Middle frontal gyrus (tissue), 1 donor: ENCODE results near the gene FNTB.

ENCODE experiments used
- DNase-seq: peaks from one replicate; pipeline ENCODE4 v3.0.0-alpha.2; 2015; ENCODE audit warnings: low spot score; ENCODE audit errors: extremely low spot score

Gene FNTB

GRCh38 chr14:64953310-64953654 is 33.4 kb upstream of the FNTB start:
- DNase-seq, result no peak

DNA sequence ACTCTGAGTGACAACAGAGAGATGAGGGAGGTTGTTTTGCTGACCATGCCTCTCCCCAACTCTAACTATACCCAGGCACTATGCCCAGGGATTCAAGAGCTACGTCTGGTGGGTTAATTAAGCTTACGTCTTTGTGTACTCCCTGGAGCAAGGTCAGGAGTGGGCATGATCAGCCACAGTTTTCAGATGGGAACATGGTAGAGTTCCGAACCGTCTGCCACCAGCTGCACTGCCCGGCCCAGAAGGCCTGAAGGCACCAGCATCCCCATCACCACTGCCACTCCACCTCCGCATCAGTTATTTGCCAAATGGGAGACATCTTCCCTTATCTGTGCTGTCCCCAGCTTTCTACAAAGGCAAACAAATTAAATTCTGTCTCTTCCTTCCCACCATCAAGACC is 33.0 kb upstream of the FNTB start:
- no peak for DNase-seq

- no peak for DNase-seq
Measured at GRCh38 chr14:64954491-64955240, 32.0 kb upstream of the FNTB start.

DNA sequence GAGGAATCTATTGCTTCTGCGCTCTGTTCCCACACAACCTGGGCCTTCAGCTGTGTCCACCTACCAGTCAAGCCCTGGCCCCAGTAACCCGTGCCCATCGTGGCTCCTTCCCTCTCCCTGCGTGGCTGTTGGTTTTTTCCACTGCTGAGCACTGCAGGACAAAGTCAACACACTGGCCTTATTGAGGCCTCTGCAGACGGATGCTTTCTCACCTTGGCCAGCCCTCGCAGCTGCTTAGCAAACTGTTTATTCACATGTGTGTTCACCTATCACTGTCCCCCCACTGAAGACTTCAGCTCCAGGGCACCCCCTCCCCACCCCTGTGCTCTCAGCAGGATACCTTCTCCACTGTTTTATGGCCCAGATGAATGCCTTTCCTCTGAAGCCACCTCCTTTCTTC is 31.4 kb upstream of the FNTB start:
- DNase-seq, result no peak

DNA sequence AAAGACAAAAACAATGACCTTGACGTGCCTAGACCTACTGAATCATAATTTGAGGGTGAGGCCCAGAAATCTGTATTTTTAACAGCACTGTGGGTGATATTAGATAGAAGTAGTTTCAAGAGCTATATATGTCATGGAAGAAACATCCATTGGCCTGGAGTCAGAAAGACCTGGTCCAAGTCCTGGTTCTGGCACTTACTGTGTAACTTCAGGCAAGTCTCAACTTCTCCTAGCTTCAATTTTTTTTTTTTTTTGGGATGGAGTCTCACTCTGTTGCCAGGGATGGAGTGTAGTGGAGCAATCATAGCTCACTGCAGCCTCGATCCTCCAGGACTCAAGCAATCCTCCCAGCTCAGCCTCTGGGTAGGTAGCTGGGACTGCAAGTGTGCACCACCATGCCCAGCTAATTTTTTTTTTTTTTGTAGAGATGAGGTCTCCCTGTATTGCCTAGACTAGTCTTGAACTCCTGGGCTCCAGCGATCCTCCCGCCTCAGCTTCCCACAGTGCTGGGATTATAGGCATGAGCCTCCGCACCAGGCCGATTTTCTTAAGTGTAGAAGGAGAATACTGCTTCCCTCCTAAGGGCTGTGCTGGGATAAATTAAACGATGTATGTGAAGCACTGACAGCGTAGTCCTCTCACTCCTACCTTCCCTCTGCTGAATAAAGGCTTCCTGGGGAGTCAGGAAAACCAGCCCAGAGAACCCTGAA is 29.8 kb upstream of the FNTB start:
- no peak for DNase-seq

DNA sequence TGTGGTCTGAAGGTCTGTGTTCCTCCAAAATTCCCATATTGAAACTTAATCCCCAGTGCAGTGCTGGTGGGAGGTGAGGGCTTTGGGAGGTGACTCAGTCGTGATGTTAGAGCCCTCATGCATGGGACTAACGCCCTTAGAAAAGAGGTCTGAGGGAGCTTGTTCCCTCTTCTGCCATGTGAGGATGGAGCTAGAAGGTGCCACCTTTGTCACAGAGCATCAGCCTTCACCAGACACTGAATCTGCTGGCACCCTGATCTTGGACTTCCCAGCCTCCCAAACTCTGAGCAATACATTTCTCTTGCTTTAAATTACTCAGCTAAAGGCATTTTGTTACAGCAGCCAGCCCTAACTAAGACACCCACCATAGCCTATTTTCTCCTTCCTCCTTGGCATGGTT is 28.5 kb upstream of the FNTB start:
- no peak for DNase-seq

DNA sequence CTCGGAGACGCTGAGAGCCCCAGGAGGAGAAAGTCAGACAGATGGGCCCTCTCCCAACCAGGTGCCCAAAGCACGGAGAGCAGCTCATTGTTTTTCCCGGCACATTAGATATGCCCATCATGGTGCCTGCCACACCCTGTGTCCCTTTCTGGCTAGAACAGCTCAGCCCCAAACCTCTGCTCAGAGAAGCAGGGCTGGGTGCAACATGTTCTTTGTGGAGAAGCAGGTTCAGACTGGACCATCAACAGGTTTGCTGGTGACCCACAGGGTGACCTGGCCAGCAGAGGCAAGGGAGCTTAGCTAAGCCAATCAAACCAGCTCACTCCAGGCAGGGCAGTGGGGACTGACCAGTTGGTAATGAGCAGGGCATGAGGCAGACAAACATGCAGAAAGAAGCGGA is 28.0 kb upstream of the FNTB start:
- no peak for DNase-seq

- DNase-seq, result no peak
Measured at GRCh38 chr14:64960762-64961276, 25.9 kb upstream of the FNTB start.

- no peak for DNase-seq
Measured at GRCh38 chr14:64963611-64964010, 23.1 kb upstream of the FNTB start.

DNA sequence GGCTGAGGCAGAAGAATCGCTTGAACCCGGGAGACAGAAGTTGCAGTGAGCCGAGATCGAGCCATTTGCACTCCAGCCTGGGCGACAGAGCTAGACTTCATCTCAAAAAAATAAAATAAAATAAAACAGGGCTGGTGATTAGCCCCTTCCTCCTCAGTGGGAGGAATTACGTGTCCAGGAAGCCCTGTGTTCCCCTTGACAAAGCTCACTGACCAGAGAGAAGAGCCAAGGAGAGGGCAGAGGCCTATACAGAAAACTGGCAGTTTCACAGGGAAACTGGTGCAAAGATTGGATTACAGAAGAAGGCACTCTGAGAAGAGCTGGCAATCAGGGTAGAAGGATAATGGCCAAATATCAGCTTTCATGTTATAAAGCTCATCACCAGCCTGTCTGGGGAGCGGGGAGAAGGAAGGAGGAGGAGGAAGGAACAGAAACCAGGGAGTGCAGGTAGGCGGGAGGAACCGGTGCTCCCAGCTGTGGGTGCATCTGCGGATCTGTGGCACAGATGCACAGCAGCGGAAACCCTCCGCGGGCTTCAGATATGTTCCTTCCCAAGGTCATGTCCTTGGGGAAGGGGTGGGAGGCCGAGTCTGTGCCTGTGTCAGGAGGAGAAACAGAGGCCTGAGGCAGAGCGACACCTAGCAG is 21.2 kb upstream of the FNTB start:
- DNase-seq, result no peak

DNA sequence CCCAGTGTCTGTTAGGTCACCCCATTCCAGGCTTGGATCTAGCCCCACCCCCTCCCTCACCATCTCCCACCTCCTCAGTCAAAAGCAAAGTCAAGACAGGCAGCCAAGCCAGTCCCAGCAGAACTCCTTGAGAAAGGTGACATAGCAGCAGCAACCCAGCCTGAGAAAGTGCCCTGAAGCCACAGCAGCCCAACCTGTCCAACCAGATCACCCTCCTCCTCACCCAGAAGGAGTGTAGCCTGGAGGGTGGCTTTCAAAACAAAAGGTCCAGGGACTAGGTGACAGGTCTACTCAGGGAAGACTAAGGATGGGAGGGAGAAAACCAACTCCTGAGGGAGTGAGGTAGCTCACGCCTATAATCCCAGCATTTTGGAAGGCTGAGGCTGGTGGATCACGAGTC is 19.7 kb upstream of the FNTB start:
- no peak for DNase-seq

DNA sequence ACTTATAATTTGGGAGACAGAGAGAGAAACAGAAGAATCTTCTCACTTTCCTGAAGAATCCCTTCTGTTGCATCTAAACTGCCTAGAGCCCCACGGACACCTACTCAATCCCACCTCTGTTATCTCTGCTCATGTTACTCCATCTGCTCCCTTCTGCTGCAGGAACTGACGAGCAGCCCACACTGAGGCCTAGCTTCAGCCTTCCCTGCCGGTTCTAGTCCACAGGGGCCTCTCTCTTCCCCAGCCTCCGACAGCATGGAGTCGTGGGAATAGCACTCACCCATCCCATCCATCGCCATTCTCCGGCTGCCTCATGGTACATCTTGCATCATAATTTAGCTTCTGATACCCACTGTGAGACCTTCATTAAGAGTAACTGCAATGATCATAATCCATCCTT is 18.5 kb upstream of the FNTB start:
- no peak for DNase-seq

DNA sequence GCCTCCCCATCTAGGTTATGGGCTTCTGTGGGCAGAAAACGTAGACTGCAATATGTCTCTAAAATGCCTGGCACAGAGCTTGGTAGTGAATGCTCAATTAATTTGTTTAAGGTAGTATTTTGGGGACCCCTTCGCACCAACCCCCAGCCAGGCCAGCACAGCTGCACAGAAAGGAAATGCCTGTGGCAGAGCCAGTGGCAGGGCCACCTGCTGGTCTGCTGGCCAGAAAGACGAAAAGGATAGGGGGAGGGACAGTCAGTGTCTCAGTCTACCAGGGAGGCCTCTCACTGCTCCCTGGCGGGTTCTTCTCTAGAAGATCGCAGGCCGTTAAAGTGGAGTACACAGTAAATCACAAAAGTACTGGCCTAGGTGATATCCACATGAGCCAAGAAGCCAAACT is 18.0 kb upstream of the FNTB start:
- no peak for DNase-seq

GRCh38 chr14:64970041-64970440 is 16.7 kb upstream of the FNTB start:
- no peak for DNase-seq

- DNase-seq, result no peak
Measured at GRCh38 chr14:64970776-64971477, 15.8 kb upstream of the FNTB start.

DNA sequence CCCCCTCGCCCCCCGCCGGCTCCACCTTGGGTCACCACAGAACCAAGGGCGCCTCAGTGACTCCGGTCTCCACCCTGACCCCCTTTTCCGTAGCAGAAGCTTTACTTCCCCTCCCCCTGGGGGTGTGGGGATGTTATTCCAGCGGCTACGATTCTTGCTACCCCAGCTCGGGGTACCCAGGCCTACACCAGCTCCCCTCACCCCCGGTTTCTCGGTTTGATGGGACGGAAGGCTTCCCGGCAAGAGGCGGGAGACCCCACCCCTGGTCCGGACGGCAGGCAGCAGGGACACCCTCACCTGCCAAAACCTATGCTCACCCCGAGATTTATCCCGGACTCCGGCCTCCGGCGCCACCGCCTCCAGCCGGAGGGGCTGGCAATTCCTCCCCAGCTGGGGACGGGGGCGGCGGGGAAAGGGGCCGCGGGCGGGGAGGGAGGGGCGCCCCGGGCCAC is 15.2 kb upstream of the FNTB start:
- no peak for DNase-seq

DNA sequence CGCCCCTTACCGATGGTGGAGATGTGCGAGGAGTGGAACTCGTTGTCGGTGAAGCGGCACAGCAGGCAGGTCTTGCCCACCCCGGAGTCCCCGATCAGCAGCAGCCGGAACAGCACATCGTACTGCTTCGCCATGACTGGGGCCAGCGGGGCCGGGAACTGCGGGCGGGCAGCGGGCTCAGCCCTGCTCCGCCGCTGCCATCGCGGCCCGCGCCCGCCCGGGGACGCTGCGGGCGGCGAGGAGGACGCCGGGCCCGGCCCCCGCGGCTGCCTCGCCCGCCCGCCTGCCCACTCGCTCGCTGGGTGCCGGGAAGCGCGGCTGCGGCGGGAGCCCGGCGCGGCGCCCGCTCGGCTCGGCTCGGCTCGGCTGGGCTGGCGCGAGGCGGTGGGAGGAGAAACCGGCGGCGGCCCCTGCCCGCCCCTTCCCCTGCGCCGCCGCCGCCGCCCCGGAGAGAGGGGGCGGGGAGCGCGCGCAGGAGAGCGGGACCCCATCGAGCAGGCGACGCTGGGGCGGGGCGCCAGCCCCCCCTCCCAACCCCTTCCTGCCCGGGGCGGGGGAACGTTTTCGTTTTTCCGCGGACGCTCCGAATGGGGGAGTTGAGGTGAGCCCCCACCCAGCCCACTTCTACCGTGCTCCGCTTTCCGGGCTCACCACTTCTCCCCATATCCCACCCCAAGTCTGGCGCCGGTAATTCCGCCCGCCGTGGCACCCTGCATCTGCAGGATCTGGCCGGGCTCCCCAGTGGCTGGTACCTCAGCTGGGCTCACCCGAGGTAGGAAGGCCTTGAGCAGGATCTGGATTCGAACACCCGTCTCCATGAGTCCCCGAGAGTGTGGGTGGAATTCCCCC is 14.5 kb upstream of the FNTB start, which contains the start of gene RAB15:
Gene RAB15 (minus strand): TSS at position 394 of the 849 bp plus-strand sequence. CDS start 260 bp downstream, at position 134.
- DNase-seq, result no peak

GRCh38 chr14:64973026-64973442 is 13.7 kb upstream of the FNTB start:
- DNase-seq, result no peak

DNA sequence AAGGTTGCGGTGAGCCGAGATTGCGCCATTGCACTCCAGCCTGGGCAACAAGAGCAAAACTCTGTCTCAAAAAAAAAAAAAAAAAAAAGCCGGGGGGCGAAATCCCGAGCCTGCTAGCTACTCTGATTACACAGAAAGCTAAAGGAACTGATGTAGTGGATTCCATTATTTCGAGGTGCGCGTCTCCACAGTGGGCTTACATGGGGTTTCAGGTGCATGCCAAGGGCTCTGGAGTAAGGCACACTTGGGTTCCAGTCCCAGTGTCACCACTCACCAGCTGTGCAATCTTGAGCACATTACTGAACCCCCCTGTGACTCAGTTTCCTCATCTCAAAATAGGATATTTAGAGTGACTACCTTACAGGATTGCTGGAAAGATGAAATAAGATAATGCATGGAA is 12.9 kb upstream of the FNTB start:
- no peak for DNase-seq

DNA sequence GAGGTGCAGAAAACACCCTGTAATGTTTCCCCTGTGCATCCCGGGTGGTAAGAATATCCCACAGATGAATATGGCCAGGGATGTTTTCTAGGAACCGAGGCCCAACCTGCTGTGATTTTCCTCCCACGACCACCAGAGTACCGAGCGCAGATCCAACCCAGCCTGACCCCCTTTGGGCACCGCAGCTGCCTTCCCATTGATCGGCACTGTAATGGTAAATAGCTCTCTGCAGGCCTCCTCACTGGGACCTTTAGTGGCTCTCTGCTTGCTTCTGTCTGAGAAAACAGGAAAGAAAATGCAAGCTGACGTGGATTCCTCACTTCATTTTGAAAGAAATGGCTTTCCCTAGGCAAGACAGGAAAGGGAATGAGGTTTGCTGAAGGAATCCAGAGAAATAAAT is 12.1 kb upstream of the FNTB start:
- no peak for DNase-seq
